Astrocyte (in vitro differentiated cells and primary cell): ENCODE data around the gene LMCD1. TPM values are rescaled to one million over a fixed set of nuclear protein-coding genes. Genes with fewer than 3 reads are reported as not detected.

Experiments used
- DNase-seq: peaks from one replicate; pipeline ENCODE4 v3.0.0-alpha.2; 2010; ENCODE audit warnings: low read depth
- FAIRE-seq: peaks from 2 replicates; lab custom pipeline; 2011; peaks lifted over from hg19 to GRCh38; lab: Jason Lieb, UNC
- H2AFZ ChIP-seq: 2 replicates; pipeline ENCODE4 v1.6.0; 2012; ENCODE audit warnings: low read depth, low read length, inconsistent platforms
- H3K27ac ChIP-seq: 2 replicates; pipeline ENCODE4 v1.5.1; 2011; ENCODE audit warnings: low read depth, low read length, inconsistent platforms
- H3K27me3 ChIP-seq: 2 replicates; pipeline ENCODE4 v1.6.0; 2011; ENCODE audit warnings: low read length, inconsistent platforms; ENCODE audit not compliant: insufficient read depth
- H3K36me3 ChIP-seq: 2 replicates; pipeline ENCODE4 v1.5.1; 2011; ENCODE audit warnings: low read length, inconsistent platforms; ENCODE audit not compliant: insufficient read depth
- H3K4me1 ChIP-seq: 2 replicates; pipeline ENCODE4 v1.5.1; 2011; ENCODE audit warnings: low read length, inconsistent platforms; ENCODE audit not compliant: insufficient read depth
- H3K4me2 ChIP-seq: 2 replicates; pipeline ENCODE4 v1.6.0; 2012; ENCODE audit warnings: low read length, inconsistent platforms
- H3K4me3 ChIP-seq: 2 replicates; pipeline ENCODE4 v1.5.1; 2011; ENCODE audit warnings: low read depth, mild to moderate bottlenecking, low read length, inconsistent platforms; ENCODE audit not compliant: insufficient read depth
- H3K79me2 ChIP-seq: 2 replicates; pipeline ENCODE4 v1.6.0; 2012; ENCODE audit warnings: mild to moderate bottlenecking, low read length, inconsistent platforms; ENCODE audit not compliant: insufficient read depth
- H3K9ac ChIP-seq: 2 replicates; pipeline ENCODE4 v1.6.0; 2012; ENCODE audit warnings: mild to moderate bottlenecking, low read length, inconsistent platforms
- H3K9me3 ChIP-seq: 2 replicates; pipeline ENCODE4 v1.5.1; 2012; ENCODE audit warnings: low read depth, mild to moderate bottlenecking, low read length, inconsistent platforms; ENCODE audit not compliant: insufficient read depth
- H4K20me1 ChIP-seq: 2 replicates; pipeline ENCODE4 v1.6.0; 2012; ENCODE audit warnings: low read length, inconsistent platforms; ENCODE audit not compliant: insufficient read depth
- H3K27ac Mint-ChIP-seq: one replicate; pipeline ENCODE4 v1.8.0; 2021; ENCODE audit warnings: mild to moderate bottlenecking, mixed read lengths; ENCODE audit not compliant: unreplicated experiment
- H3K27me3 Mint-ChIP-seq: one replicate; pipeline ENCODE4 v1.8.0; 2021; ENCODE audit warnings: low read depth, mixed read lengths; ENCODE audit not compliant: unreplicated experiment
- H3K36me3 Mint-ChIP-seq: one replicate; pipeline ENCODE4 v1.8.0; 2021; ENCODE audit warnings: low read depth, mixed read lengths; ENCODE audit not compliant: unreplicated experiment
- H3K4me1 Mint-ChIP-seq: one replicate; pipeline ENCODE4 v1.8.0; 2021; ENCODE audit warnings: low read depth, mixed read lengths; ENCODE audit not compliant: unreplicated experiment
- H3K4me3 Mint-ChIP-seq: one replicate; pipeline ENCODE4 v1.8.0; 2021; ENCODE audit warnings: mild to moderate bottlenecking, moderate library complexity, mixed read lengths; ENCODE audit not compliant: unreplicated experiment
- H3K9me3 Mint-ChIP-seq: one replicate; pipeline ENCODE4 v1.8.0; 2021; ENCODE audit warnings: mild to moderate bottlenecking, mixed read lengths; ENCODE audit not compliant: unreplicated experiment
- CTCF ChIP-seq: IDR thresholded peaks from 2 replicates; pipeline ENCODE4 v1.5.1; 2011; ENCODE audit warnings: low read depth, mild to moderate bottlenecking, inconsistent platforms, low read length, moderate library complexity; ENCODE audit not compliant: insufficient read depth
- EZH2 ChIP-seq: IDR thresholded peaks from 2 replicates; pipeline ENCODE4 v1.6.1; 2012; ENCODE audit warnings: mild to moderate bottlenecking, low read length, inconsistent platforms; ENCODE audit not compliant: insufficient read depth
- total RNA-seq: library from RNA; stranded (reverse); gene quantifications from 2 replicates; pipeline ENCODE4 v1.2.1, GENCODE V29; 2021

Gene LMCD1
- total RNA-seq, 1 donor from 2014 or later: 374 TPM

GRCh38 chr3:8519156-8519555, 17.5 kb downstream of the LMCD1 start:
- no peaks in the 10 kb centered on the region for H3K9me3 Mint-ChIP-seq
- peak overlapping the region; percentile 5 for H3K4me3 Mint-ChIP-seq
- peak overlapping the region; percentile 15 for H3K27ac ChIP-seq
- FAIRE-seq (peak; percentile 78), DNase-seq (peak; percentile 92)
- H3K36me3 Mint-ChIP-seq: peaks cover 24% of the 10 kb centered on the region
- H3K4me1 Mint-ChIP-seq: peaks cover 83% of the 10 kb centered on the region
- H3K4me3 ChIP-seq: no peak overlapping the region
- peaks cover 38% of the 10 kb centered on the region for H3K4me1 ChIP-seq
- TF ChIP-seq CTCF: no peak
- TF ChIP-seq EZH2: no peak
- H3K9me3 ChIP-seq: no peaks in the 10 kb centered on the region
- no peaks in the 10 kb centered on the region for H3K27me3 ChIP-seq
- H3K27me3 Mint-ChIP-seq: no peaks in the 10 kb centered on the region
- peak overlapping the region; percentile 61 for H3K4me2 ChIP-seq
- H4K20me1 ChIP-seq: peaks cover 5% of the 10 kb centered on the region
- peaks cover 33% of the 10 kb centered on the region for H3K79me2 ChIP-seq
- H3K27ac Mint-ChIP-seq: peak overlapping the region; percentile 66
- H3K36me3 ChIP-seq: peaks cover 6% of the 10 kb centered on the region
- H2AFZ ChIP-seq: no peak overlapping the region
- peak overlapping the region; percentile 13 for H3K9ac ChIP-seq

GRCh38 chr3:8519774-8520448, 18.3 kb downstream of the LMCD1 start:
- H3K36me3 ChIP-seq: peaks cover 4% of the 10 kb centered on the region
- H2AFZ ChIP-seq: no peak overlapping the region
- peaks cover 5% of the 10 kb centered on the region for H4K20me1 ChIP-seq
- H3K4me2 ChIP-seq: peak overlapping the region; percentile 61
- no peak overlapping the region for H3K27ac ChIP-seq
- H3K4me1 ChIP-seq: peaks cover 38% of the 10 kb centered on the region
- no peaks in the 10 kb centered on the region for H3K27me3 Mint-ChIP-seq
- no peak overlapping the region for H3K4me3 Mint-ChIP-seq
- no peak for TF ChIP-seq EZH2
- FAIRE-seq: no peak
- peaks cover 39% of the 10 kb centered on the region for H3K79me2 ChIP-seq
- peak; percentile 61 for DNase-seq
- H3K36me3 Mint-ChIP-seq: peaks cover 24% of the 10 kb centered on the region
- H3K9me3 ChIP-seq: no peaks in the 10 kb centered on the region
- no peak overlapping the region for H3K4me3 ChIP-seq
- no peaks in the 10 kb centered on the region for H3K9me3 Mint-ChIP-seq
- peak overlapping the region; percentile 13 for H3K9ac ChIP-seq
- H3K4me1 Mint-ChIP-seq: peaks cover 84% of the 10 kb centered on the region
- H3K27me3 ChIP-seq: no peaks in the 10 kb centered on the region
- H3K27ac Mint-ChIP-seq: no peak overlapping the region

GRCh38 chr3:8520816-8521403, 19.3 kb downstream of the LMCD1 start:
- DNase-seq (no peak), FAIRE-seq (no peak)
- Histone ChIP-seq H3K4me3 (no peak overlapping the region), H2AFZ (no peak overlapping the region), H3K4me2 (no peak overlapping the region), H4K20me1 (peaks cover 12% of the 10 kb centered on the region), H3K79me2 (peaks cover 41% of the 10 kb centered on the region), H3K36me3 (peaks cover 4% of the 10 kb centered on the region), H3K4me1 (peaks cover 38% of the 10 kb centered on the region), H3K27me3 (no peaks in the 10 kb centered on the region), H3K27ac (no peak overlapping the region), H3K9ac (no peak overlapping the region), H3K9me3 (no peaks in the 10 kb centered on the region)
- no peaks in the 10 kb centered on the region for H3K27me3 Mint-ChIP-seq
- H3K27ac Mint-ChIP-seq: peak overlapping the region; percentile 43
- peaks cover 31% of the 10 kb centered on the region for H3K36me3 Mint-ChIP-seq
- H3K9me3 Mint-ChIP-seq: no peaks in the 10 kb centered on the region
- no peak for TF ChIP-seq CTCF
- TF ChIP-seq EZH2: no peak
- peaks cover 85% of the 10 kb centered on the region for H3K4me1 Mint-ChIP-seq
- H3K4me3 Mint-ChIP-seq: no peak overlapping the region
